Measurements from ENCODE around the gene ZC3H7A. TPM values are rescaled to one million over a fixed set of nuclear protein-coding genes. Genes with fewer than 3 reads are reported as not detected.

ZC3H7A gene
- total and polyA plus RNA-seq, 2 of the 8 experiments (the other 6 are each of a cell fraction or from before 2014, with no cell fraction given), result 32.0 to 55.9 TPM

GRCh38 chr16:11759163-11759834 lies 37.8 kb downstream of the ZC3H7A start (continued):
- TF ChIP-seq CHD7 (IDR thresholded peaks at IDR 0.05; ENCODE audit: insufficient replicate concordance, low read length) (no peak), RXRA (IDR thresholded peaks at IDR 0.05; ENCODE audit: insufficient read depth, low read depth, low read length) (no peak), RAD21 (IDR thresholded peaks at IDR 0.05 in 1 of 2, conservative IDR thresholded peaks at IDR 0.05 in 1 of 2; ENCODE audit: low read depth in 2 of 2, low read length in 2 of 2) (no peak), ZNF274 (IDR thresholded peaks at IDR 0.05; ENCODE audit: borderline replicate concordance, extremely low read depth, low read length) (no peak), TBP (IDR thresholded peaks at IDR 0.05; ENCODE audit: low read depth, low read length) (no peak), NRF1 (IDR thresholded peaks at IDR 0.05; ENCODE audit: low read depth, low read length) (no peak), TAF1 (IDR thresholded peaks at IDR 0.05; ENCODE audit: low read depth, low read length) (no peak), MAFK (IDR thresholded peaks at IDR 0.05; ENCODE audit: low read depth, low read length) (no peak), PHF8 (conservative IDR thresholded peaks at IDR 0.05; ENCODE audit: low read depth, low read length) (no peak), FOSL1 (IDR thresholded peaks at IDR 0.05; ENCODE audit: insufficient read depth, low read depth, low read length) (no peak), ASH2L (IDR thresholded peaks at IDR 0.05; ENCODE audit: low read length) (no peak)
